GM19035 (cell line): ENCODE data around the gene NBL1.

Experiments used
- ATAC-seq: cut with Tn5 transposase; IDR thresholded peaks from one replicate; pipeline ENCODE4 v1.9.1; 2021; ENCODE audit not compliant: unreplicated experiment

The NBL1 gene

GRCh38 chr1:19665496-19666465 is 21.7 kb downstream of the NBL1 start:
- ATAC-seq, result no peak

DNA sequence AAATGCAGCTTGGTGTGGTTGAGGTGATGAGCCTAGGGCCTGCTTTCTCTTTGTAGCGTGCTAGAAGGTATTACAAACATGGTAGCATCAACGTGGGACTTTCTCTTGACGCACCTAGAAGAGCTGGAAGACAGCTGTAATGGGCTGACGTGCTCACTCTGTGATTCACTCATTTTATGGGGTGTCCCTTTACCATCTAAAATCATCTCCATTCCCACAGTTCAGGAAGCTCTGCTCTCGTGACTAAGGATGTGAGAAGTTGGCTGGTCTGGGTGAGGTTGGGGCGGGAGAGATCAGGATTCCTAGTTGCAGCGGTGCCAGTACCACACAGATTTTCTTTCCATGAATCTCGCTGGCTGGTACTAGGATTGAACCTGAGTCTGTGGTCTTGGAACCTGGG is 24.8 kb downstream of the NBL1 start:
- ATAC-seq, result no peak

DNA sequence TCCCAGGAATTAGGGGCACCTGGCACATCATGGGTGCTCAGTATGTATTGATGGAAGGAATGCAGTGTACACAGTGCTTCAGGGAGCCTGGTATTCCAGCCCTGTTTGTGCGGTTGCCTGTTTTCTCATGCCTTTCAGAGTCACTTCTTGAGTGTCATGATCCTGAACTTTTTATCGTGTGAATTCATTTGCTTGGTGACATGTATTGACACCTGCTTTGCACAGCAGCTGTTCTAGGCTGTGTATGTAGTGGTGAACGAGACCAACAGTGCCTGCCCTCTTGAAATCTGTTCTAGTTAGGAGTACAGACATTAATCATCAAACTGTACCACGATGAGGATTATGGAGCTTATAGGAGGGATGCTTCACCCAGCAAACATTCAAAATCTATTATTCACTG is 26.7 kb downstream of the NBL1 start:
- no peak for ATAC-seq

DNA sequence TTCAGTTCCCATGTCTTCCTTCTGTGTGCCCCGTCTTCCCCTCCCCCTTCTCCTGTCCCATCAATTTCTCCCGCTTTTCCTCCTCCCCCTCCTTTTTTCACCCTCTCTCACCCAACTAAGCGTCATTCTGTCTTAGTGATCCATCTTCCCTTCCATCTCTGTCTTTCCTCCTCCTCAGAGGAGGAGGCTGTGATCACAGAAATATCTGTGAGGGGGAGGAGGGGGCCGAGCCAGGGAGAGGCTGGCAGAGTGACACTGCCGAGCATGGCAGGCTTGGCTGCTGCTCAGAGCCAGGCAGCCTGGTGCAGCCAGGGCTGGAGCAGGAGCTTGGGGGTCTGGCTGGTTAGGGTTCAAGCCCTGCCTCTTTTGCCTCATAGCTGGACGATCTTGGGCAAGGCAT is 28.1 kb downstream of the NBL1 start:
- ATAC-seq, result no peak

DNA sequence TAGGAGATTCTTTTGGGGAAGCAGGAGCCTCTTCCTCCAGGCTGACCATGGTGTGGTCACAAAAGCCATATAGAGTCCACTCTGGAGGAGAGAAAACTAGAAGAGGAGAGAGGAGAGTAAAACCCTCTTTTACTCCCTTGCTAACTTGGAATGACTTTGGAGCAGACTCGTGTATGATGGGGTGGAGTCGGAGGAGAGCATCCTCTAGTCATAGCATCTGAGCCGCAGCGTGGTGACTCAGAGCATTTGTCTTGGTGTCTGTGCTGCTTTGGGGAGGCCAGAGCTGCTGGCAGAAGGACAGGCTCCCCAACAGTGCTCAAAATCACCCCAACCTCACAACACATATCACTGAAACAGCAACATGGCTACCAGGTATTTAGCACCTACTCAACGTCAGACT is 31.7 kb downstream of the NBL1 start:
- no peak for ATAC-seq

GRCh38 chr1:19676438-19676922 is 32.4 kb downstream of the NBL1 start:
- ATAC-seq, result no peak

DNA sequence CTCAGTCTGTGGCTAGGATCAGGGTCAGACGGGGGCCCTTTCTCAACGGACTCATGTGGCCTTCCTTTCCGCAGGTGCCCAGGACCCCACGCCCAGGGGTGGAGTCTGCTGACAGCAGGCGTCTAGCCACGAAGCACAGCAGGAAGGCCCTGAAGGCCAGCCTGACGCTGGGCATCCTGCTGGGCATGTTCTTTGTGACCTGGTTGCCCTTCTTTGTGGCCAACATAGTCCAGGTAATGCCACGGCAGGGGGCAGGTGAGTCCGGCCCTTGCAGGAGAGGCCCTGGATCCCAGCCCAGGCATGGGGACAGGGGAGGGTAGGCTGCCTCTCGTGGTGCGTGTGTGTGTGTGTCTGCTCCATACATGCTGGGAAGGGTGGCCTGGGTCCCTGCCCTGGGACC is 34.4 kb downstream of the NBL1 start:
- ATAC-seq, result no peak

- no peak for ATAC-seq
These were observed 34.9 kb downstream of the NBL1 start for GRCh38 chr1:19678931-19679453.

GRCh38 chr1:19679691-19680090 is 35.6 kb downstream of the NBL1 start:
- no peak for ATAC-seq

DNA sequence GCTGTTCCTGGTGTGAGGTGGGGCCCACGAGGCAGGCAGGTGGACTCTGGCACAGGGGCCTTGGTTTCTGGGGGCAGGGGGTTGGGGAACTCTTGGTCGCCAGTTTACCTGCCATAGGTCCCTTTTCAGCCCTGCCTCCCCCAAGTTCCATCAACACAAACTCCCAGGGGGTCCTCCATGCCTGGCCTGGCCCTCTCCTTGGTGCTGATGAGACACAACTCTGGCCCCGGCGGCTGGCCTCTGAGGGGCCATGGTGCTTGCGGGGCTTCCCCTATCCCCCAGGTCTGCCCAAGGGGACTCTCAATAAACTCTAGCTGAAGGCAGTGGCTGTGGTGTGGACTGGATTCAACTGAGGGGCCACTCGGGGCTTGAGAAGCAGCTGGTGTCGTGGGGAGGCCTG is 36.5 kb downstream of the NBL1 start:
- ATAC-seq, result no peak

GRCh38 chr1:19682257-19682656 is 38.1 kb downstream of the NBL1 start:
- ATAC-seq, result no peak

DNA sequence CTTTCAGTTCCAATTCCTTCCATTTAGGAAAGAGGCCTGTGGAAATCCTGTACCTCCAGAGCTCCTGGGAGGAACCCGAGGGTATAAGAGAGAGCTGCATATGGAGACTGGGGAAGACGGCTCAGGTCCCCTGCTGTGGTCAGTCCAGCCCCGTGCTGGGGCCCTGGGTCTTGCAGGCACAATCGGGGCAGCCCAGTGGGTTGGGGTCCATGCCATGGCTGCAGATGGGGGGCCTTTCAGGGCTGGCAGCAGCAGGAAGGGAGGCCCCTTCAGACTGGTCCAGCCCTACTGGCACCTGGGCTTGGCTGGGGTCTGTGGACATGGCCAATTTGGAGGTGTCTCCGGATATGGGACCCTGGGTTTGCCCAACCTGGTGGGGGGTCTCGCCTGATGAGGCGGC is 38.8 kb downstream of the NBL1 start:
- no peak for ATAC-seq

DNA sequence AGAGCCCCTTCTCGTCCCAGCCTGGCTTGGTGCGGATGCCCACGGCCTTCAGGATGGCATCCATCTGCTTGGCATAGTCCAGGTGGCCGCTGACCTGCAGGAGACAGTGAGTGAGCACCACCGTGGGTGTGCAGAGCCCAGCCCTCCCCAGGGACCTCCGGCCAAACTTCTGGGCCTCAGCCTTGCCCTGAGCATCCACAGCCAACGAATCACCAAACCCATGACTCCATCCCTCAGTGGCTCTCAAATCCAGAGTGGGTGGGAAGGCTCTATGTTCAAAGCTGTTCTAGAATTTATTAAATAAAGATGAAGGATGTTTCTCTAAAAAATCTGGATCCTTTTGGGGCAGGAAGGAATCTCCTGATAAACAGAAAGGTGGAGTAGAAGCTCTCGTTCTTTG is 39.2 kb downstream of the NBL1 start:
- no peak for ATAC-seq

GRCh38 chr1:19684677-19685076 is 40.6 kb downstream of the NBL1 start:
- no peak for ATAC-seq

GRCh38 chr1:19685994-19686393 is 41.9 kb downstream of the NBL1 start:
- no peak for ATAC-seq

DNA sequence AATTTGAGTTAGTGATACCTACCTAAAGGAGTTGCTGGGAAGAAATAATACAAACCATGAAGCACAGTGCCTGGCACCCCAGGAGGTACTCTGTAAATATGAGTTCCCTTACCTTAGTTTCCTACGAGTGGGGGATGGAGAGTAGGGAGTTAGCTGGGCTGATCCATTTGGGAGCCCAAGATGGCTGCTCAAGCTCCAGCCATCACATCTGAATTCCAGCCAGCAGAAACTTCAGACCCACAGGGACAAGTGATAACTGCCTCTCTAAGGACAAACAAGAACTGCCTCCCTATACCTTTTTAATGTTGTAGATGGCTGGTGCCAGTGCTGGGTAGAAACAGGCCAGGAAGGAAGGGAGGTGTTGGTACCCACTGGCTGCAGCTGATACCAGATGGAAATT is 43.3 kb downstream of the NBL1 start:
- ATAC-seq, result no peak

- no peak for ATAC-seq
These were observed 44.1 kb downstream of the NBL1 start for GRCh38 chr1:19688041-19688842.

- no peak for ATAC-seq
These were observed 45.1 kb downstream of the NBL1 start for GRCh38 chr1:19689085-19689757.

- no peak for ATAC-seq
These were observed 45.7 kb downstream of the NBL1 start for GRCh38 chr1:19689856-19690255.

DNA sequence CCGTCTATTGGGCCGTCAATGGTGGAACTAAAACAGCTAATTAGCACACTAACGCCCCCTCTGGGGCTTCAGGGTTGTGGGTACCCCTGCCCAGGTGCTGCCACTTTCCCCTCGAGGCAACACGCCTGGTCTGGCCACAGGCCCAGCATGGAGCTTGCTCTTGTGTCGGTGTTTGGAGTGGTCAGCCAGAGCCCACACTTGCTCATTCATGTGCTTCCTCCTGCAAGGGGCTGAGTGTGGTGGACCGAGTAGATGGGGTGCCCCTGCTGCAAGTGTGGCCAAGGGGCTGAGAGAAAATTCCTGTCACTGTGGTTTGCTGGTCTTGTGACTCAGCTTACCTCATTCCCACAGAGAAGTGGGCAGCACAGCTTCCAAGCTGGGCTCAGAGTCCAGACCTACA is 46.2 kb downstream of the NBL1 start:
- ATAC-seq, result no peak

- ATAC-seq, result no peak
These were observed 50.2 kb downstream of the NBL1 start for GRCh38 chr1:19694298-19694697.
